SK-N-MC (cell line): ENCODE data around the gene STK11.

Source experiments
- DNase-seq: peaks from one replicate; pipeline ENCODE4 v3.0.0-alpha.2; 2011; ENCODE audit warnings: low read depth, low spot score
- H3K27ac ChIP-seq: fragments of 200-600 bp; sonication (generic); 2 replicates; pipeline ENCODE4 v1.5.1; 2016; ENCODE audit warnings: mixed run types
- H3K36me3 ChIP-seq: fragments of 200-600 bp; sonication (generic); 2 replicates; pipeline ENCODE4 v1.6.1; 2017; ENCODE audit warnings: antibody characterized with exemption, low read length, mixed read lengths; ENCODE audit not compliant: insufficient read depth
- H3K4me3 ChIP-seq: fragments of 200-600 bp; sonication (generic); 2 replicates; pipeline ENCODE4 v1.5.1; 2016
- H3K9ac ChIP-seq: fragments of 200-600 bp; sonication (generic); 2 replicates; pipeline ENCODE4 v1.8.0; 2017; ENCODE audit warnings: mixed run types, mixed read lengths; ENCODE audit not compliant: insufficient read length
- H3K9me3 ChIP-seq: fragments of 200-600 bp; sonication (generic); 2 replicates; pipeline ENCODE4 v1.6.1; 2017; ENCODE audit warnings: low read depth, mild to moderate bottlenecking, antibody characterized with exemption, low read length, moderate library complexity, mixed read lengths
- EZH2 ChIP-seq: fragments of 200-600 bp; sonication (generic); IDR thresholded peaks from one replicate; pipeline ENCODE4 v1.6.1; 2017; ENCODE audit warnings: antibody characterized with exemption
- FOXP2 ChIP-seq: optimal IDR thresholded peaks from 2 replicates; pipeline ENCODE3; 2011; ENCODE audit warnings: mild to moderate bottlenecking, moderate library complexity; ENCODE audit not compliant: insufficient read depth; ENCODE audit errors: extremely low read length, control extremely low read depth
- POLR2AphosphoS5 ChIP-seq: IDR thresholded peaks from 2 replicates; pipeline ENCODE4 v1.6.1; 2012; ENCODE audit warnings: mild to moderate bottlenecking, low read depth, low read length, borderline replicate concordance

Gene STK11

DNA sequence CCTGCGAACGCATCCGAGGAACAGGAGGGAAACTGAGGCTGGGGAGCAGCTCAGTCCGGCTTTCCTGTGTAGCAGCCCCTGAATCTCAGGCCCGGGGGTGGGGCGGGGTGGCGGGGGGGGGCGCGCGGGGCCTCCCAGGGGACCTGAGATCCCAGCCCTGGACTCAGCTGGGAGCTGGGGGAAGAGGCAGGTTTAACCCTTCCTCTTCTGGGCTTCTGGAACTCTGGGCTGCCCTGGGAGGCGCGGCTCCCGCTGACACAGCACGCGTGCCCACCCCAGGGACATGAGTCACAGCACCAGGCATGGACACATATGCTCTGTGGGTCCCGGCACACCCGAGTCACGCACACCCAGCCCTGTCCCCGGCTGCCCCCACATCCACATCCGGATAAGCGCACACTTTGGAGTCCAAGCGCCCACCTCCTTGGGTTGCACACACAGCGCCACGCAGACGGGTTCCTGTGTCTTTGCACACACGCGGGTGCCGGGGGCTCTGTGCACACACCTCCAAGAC, 60.1 kb downstream of the STK11 start:
- Histone ChIP-seq H3K9ac (no peak overlapping the region), H3K36me3 (peaks cover 8% of the 10 kb centered on the region), H3K27ac (no peak overlapping the region; the same call in 1 of the 2 replicates), H3K4me3 (peak overlapping the region; percentile 84), H3K9me3 (no peaks in the 10 kb centered on the region)
- DNase-seq = no peak
- no peak for TF ChIP-seq EZH2
- TF ChIP-seq FOXP2 = no peak
- no peak for TF ChIP-seq POLR2AphosphoS5

DNA sequence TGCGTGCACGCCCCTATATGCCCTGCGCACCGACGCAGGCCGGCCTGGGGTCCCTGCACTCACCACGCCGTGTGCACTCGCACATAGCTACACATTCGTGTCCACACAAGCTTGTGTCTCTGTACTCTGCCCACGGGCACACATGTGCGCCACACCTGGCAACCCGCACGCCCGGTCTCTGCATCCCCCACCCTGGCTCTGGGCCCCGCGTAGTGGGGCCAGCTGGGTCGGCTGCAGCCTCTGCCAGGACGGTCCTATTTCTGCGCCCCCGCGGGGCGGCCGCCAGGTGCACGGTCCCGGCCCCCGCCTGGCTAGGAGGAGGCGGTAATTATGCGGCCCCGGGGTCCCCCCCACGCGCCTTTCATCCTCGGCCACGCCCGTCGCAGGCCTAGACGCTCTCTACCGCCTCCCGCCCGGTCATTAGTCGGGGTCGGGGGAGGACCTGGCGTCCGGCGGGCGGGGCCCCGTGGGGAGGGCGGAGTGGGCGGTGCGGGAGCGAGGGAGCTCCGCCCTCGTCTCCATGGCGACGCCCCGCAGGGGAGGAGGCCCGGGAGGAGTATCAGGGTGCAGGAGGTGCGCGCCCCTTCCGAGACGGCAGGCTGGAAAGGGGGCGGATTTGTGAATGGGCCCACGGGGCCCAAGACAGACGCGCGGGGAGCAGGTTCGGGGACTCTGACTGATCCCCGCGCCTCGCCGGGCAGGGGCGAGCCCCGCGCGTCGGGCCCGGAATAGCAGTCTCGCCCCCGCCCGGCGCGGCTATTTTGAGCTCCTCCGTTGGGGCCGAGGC, 60.7 kb downstream of the STK11 start:
- peak overlapping the region; percentile 37 for H3K9ac ChIP-seq
- no peak for DNase-seq
- TF ChIP-seq EZH2 (no peak), FOXP2 (no peak), POLR2AphosphoS5 (no peak; the same call in 1 of the 2 replicates)
- no peak overlapping the region for H3K27ac ChIP-seq
- no peaks in the 10 kb centered on the region for H3K9me3 ChIP-seq
- H3K36me3 ChIP-seq = peaks cover 14% of the 10 kb centered on the region
- peak overlapping the region; percentile 84 for H3K4me3 ChIP-seq

DNA sequence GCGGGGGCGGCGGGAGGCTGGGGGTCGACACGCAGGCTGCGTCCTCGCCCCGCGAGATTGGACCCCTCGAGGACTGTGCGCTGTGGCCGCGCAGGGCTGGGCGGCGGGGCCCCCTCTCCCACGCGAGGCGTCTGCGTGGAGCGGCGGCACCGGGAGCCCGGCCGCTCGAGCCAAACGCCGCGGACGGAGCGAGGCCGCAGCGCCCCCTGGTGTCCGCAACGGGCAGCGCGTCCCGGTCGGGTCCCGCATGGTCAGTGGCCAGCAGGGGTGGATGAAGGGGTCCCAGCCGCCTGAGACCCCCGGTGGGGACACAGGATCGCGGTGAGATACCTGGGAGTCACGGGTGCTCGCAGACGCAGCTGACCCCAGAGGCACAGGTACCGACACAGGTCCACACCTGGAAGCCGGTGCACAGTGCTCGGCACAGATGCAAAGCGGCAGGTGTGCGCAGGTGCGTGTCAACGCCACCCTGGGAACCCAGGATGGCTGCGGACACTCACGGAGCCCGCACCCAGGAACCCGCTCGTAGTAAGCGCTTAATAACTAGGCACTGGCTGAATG, 61.4 kb downstream of the STK11 start:
- TF ChIP-seq EZH2 = no peak
- no peak for TF ChIP-seq POLR2AphosphoS5
- no peak for TF ChIP-seq FOXP2
- DNase-seq = no peak
- no peak overlapping the region for H3K27ac ChIP-seq
- peak overlapping the region; percentile 37 for H3K9ac ChIP-seq
- H3K4me3 ChIP-seq = peak overlapping the region; percentile 84
- H3K9me3 ChIP-seq = no peaks in the 10 kb centered on the region
- peaks cover 21% of the 10 kb centered on the region for H3K36me3 ChIP-seq

DNA sequence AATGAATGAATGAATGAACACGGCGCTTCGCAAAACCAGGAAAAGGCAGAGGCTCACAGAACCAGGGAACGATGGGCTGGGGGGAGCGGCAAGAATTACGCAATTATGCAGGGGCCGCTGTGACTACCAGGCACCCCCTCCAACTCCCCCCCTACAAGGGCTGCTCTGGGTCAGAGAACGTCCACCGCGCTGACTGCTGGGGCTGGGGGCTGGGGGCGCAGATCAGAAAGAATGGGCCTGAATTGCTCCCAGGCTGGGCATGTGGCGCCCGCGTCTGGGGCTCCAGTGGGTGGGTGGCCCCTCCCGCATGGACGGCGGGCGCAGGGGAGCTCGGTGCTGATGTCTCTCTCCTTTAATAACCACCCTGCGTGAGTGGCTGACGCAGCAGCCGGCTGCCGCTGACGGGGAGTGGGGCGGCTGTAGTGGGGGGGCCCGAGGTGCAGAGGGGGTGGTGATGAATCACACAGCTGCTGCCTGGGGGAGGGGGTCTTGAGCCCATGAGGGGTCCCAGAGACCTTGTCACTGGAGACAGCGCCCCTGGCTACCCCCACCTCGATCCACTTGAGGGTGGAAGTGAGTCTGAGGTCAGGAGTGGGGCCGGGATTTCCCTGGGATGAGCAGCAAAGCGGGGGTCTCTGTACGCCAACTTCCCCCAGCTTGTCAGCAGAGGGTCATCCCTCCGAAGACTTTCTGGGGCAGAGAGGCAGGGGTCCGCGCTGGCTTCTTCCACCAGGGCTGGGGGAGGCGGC, 62.1 kb downstream of the STK11 start:
- Histone ChIP-seq H3K9ac (no peak overlapping the region), H3K9me3 (no peaks in the 10 kb centered on the region), H3K27ac (peak overlapping the region; percentile 75), H3K4me3 (peak overlapping the region; percentile 84), H3K36me3 (peaks cover 27% of the 10 kb centered on the region)
- TF ChIP-seq FOXP2 = no peak
- TF ChIP-seq EZH2 = no peak
- no peak; the same call in 1 of the 2 replicates for TF ChIP-seq POLR2AphosphoS5
- no peak for DNase-seq

DNA sequence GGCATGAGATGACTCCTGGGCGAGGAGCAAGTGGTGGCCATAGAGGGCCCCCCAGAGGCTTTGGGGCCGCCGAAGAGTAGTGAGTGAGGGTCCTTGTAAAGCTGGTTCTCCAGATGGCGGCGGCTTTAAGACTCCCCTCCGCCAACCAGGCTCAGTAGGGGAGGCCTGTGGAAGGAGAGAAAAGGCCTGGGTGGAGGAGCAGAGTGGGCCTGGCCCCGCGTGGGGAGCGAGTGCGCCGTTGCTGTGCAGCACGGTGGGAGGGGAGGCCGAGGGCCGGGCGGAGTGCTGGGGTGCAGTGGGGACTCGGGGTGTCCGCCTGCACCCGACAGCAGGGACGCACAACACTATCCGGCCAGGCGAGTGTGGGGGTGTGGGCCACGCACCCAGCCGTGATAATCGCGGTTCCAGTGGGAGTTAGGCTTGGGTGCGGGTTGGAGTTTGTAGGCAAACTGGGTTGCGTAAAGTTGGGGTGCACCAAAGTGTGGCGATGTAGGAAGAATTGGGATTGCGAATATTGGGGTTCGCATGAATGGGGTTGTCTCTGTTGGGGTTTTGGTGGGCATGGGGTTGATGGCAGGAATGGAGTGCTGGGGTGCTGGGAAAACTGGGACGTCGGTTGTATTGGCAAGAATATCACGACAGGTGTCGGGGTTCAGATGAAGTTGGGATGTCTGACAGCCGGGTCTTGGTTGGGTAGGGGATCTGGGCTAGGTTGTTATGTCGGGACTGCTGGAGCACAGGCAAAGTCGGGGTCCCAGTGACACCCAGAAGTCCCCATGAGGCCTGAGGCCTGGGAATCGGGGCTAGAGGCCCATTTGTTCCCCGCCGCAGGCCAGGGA, 62.9 kb downstream of the STK11 start:
- H3K9me3 ChIP-seq = no peaks in the 10 kb centered on the region
- H3K9ac ChIP-seq = no peak overlapping the region
- H3K27ac ChIP-seq = peak overlapping the region; percentile 75
- H3K4me3 ChIP-seq = peak overlapping the region; percentile 78
- TF ChIP-seq POLR2AphosphoS5 (no peak), FOXP2 (no peak), EZH2 (no peak)
- H3K36me3 ChIP-seq = peaks cover 35% of the 10 kb centered on the region
- no peak for DNase-seq

DNA sequence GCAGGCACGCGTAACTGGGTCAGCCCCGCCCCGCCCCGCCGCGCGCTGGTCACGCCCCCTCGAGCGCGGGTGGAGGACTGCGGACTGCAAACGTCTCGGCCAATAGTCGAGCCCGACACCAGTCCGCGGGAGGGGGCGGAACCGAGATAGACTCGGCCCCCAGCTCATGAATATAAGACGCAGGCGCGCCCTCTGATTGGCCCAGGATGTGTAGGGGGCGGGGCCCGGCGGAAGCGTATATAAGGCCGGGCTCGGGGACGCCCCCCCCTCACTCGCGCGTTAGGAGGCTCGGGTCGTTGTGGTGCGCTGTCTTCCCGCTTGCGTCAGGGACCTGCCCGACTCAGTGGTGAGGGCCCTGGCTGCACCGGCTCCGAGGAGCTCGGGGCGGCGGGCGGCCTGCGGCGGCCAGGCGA, 63.5 kb downstream of the STK11 start, which contains the start of gene CIRBP:
Gene CIRBP, plus strand, starts transcription at position 268 of the 413 bp plus-strand sequence. CDS start 1,602 bp downstream, outside the sequence.
- Histone ChIP-seq H3K4me3 (peak within 1 kb of the TSS; percentile 78), H3K36me3 (peaks cover 42% of the 10 kb centered on the region), H3K27ac (peak within 1 kb of the TSS; percentile 93), H3K9me3 (no peaks in the 10 kb centered on the region), H3K9ac (peak within 1 kb of the TSS; percentile 86)
- TF ChIP-seq EZH2 = no peak
- peak; percentile 97 for TF ChIP-seq POLR2AphosphoS5
- TF ChIP-seq FOXP2 = no peak
- DNase-seq = peak; percentile 94

DNA sequence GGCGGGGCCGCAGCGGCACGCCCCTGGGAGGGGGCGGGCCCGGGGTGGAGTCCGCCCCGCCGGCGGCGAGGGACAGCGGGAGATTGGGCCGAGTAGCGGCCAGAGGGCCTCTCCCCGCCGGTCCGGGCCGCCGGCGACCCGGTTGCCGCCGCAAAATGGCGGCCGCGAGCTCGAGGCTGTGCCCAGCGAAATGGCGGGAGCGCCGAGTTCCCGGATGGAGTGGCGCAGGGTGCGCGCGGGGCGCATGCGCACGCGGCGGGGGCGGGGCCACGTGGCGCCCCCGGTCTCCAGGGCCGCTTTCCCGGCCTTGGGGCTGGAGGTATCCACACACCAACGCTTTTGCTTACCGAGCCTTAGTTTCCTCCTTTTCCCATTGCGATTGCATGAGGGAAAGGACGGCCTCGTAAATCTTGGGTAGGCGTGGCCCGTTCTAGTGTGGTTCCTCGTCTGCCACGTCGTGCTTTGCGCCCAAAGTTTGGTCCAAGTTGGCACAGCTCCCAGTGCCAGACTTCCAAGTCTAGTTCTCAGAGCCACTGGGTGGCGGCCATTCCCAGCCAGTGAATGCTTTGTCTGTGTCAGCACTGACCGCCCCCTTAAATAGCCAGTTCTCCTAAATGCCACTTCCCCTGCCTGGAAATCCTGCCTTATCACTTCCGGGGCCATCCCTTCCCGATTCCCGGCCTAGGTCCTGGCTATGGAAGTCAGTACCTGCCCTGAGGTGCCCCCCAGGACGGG, 64.1 kb downstream of the STK11 start:
- H3K9ac ChIP-seq = peak overlapping the region; percentile 86
- DNase-seq = no peak
- peaks cover 47% of the 10 kb centered on the region for H3K36me3 ChIP-seq
- H3K9me3 ChIP-seq = no peaks in the 10 kb centered on the region
- H3K4me3 ChIP-seq = peak overlapping the region; percentile 78
- peak overlapping the region; percentile 93 for H3K27ac ChIP-seq
- no peak for TF ChIP-seq EZH2
- TF ChIP-seq FOXP2 = no peak
- peak; percentile 74; the same call in 1 of the 2 replicates for TF ChIP-seq POLR2AphosphoS5
